ENCODE measurements around the gene SPTBN2.
"Not testable (repeated sequence)": the region's sequence is repeated elsewhere in the genome, so short reads cannot be mapped to it uniquely, and the experiment has no call there.

Gene SPTBN2

DNA sequence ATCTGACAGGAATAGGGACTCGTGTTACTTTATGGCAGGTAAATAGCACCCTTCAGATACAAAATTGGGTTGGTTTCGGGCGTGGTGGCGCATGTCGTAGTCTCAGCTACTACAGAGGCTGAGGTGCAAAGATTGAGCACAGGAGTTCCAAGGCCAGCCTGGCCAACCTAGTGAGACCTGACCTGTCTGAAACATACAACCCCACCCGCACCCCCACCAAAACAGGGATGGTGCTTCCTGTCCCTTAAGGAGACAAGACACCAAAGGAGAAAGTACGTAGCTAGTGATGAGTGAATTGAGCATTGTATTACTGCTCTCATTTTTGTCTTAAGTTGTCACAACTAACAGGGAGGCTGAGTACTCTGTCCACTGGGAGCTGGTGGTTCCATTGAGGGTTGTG lies 76.4 kb downstream of the SPTBN2 start:
- in situ Hi-C loops (cut with HindIII; ENCODE audit: low pct_ligation_motif_present, low sequenced_read_pairs), result no loop called here
- no peak for DNase-seq
- H3K4me3 ChIP-seq (ENCODE audit: low read depth, low read length), result no peak overlapping the region
- H3K36me3 ChIP-seq (replicated peaks), result peaks cover 13% of the 10 kb centered on the region
- H3K27ac ChIP-seq, result no peak overlapping the region
- H3K27me3 ChIP-seq (replicated peaks), result no peaks in the 10 kb centered on the region
- TF ChIP-seq CTCF (IDR thresholded peaks at IDR 0.05; ENCODE audit: low read depth, low read length, missing control alignments), result no peak

DNA sequence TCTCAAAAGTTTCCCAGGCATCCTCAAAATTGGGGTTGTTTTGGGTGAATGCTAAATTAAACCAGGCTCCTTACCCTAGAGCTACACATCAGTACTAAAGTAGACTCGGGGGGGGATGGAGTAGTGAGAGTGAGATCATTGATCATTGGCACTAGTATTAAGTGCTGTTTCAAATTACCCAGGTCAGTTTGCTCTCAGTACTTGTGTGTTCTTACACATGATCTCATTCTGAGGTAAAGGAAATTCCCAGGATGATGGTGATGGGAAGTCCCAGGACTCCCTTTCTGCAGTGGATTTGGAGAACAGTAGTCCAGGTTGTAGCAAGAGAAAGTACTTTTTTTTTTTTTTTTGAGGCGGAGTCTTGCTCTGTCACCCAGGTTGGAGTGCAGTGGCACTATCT lies 78.0 kb downstream of the SPTBN2 start:
- Histone ChIP-seq H3K27me3 (replicated peaks) (no peaks in the 10 kb centered on the region), H3K36me3 (replicated peaks) (peaks cover 26% of the 10 kb centered on the region), H3K4me3 (ENCODE audit: low read depth, low read length) (no peak overlapping the region), H3K27ac (no peak overlapping the region)
- no peak for TF ChIP-seq CTCF (IDR thresholded peaks at IDR 0.05; ENCODE audit: low read depth, low read length, missing control alignments)
- DNase-seq, result no peak
- in situ Hi-C loops (cut with HindIII; ENCODE audit: low pct_ligation_motif_present, low sequenced_read_pairs), result no loop called here

DNA sequence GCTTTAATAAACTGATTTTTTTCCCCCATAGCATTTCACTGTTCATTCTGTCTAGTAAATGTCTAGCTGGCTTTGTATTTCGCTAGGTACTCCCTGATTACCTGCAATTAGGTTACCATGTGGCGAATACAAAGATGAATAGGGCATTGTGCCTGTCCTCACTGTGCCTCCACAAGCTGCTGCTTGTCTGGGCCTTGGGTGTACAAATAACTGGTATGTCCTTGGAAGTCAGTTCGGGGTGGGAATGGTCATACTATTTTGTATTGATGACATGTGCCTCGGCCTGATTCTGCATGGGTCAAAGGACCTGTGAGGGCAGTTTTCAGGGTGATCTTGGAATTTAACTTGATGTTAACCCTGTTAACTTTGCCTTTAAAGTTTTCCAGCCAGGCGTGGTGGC lies 79.1 kb downstream of the SPTBN2 start:
- Histone ChIP-seq H3K27me3 (replicated peaks) (no peaks in the 10 kb centered on the region), H3K27ac (no peak overlapping the region), H3K4me3 (ENCODE audit: low read depth, low read length) (no peak overlapping the region), H3K36me3 (replicated peaks) (peaks cover 37% of the 10 kb centered on the region)
- in situ Hi-C loops (cut with HindIII; ENCODE audit: low pct_ligation_motif_present, low sequenced_read_pairs), result no loop called here
- TF ChIP-seq CTCF (IDR thresholded peaks at IDR 0.05; ENCODE audit: low read depth, low read length, missing control alignments), result no peak
- DNase-seq, result no peak

GRCh38 chr11:66646828-66647227 lies 82.2 kb downstream of the SPTBN2 start:
- no peak for DNase-seq
- H3K27me3 ChIP-seq (replicated peaks), result no peaks in the 10 kb centered on the region
- H3K4me3 ChIP-seq (ENCODE audit: low read depth, low read length), result no peak overlapping the region
- peaks cover 54% of the 10 kb centered on the region for H3K36me3 ChIP-seq (replicated peaks)
- in situ Hi-C loops (cut with HindIII; ENCODE audit: low pct_ligation_motif_present, low sequenced_read_pairs), result no loop called here
- TF ChIP-seq CTCF (IDR thresholded peaks at IDR 0.05; ENCODE audit: low read depth, low read length, missing control alignments), result no peak
- no peak overlapping the region for H3K27ac ChIP-seq

DNA sequence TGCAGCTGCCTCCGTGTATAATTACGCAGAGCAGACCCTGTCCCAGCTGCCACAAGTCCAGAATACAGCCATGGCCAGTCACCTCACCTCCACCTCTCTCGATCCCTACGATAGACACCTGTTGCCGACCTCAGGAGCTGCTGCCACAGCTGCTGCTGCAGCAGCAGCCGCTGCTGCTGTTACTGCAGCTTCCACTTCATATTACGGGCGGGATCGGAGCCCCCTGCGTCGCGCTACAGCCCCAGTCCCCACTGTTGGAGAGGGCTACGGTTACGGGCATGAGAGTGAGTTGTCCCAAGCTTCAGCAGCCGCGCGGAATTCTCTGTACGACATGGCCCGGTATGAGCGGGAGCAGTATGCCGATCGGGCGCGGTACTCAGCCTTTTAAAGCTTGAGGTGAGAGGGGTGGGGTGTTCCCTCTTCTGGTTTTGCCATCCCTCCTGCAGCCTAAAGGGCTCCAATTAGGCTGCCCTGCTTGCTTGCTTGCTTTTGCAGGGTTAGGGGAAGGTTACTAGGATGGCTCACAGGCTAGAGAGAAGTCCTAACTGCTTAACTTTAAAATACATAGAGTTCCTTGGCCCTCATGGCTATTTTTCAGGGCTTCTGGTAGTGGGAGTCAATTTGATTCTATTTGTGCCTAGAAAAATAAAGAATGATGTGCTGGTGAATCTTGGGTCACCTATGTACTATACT lies 85.1 kb downstream of the SPTBN2 start:
- Histone ChIP-seq H3K36me3 (replicated peaks) (peaks cover 68% of the 10 kb centered on the region), H3K27me3 (replicated peaks) (no peaks in the 10 kb centered on the region)
- no peak for TF ChIP-seq CTCF (IDR thresholded peaks at IDR 0.05; ENCODE audit: low read depth, low read length, missing control alignments)

DNA sequence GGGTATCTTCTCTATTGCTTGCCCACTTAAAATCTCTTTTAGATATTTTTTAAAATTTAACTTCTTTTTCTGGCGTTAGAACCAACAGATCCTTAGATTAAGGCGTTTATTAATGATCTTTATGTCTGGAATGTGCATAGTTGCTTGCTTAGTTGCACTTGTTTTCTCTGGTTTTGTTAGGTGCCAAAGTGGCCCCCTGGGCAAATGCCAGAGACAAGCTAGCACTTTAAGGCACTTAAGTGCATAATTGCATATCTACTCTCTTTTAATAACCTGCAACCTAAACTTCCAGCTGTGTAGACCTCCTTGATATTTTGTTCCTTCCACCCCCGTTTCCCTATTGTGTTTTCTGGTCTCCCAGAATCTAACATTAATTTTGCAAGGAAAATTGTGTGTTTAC lies 87.2 kb downstream of the SPTBN2 start:
- no peak for TF ChIP-seq CTCF (IDR thresholded peaks at IDR 0.05; ENCODE audit: low read depth, low read length, missing control alignments)
- H3K27me3 ChIP-seq (replicated peaks), result no peaks in the 10 kb centered on the region
- peaks cover 60% of the 10 kb centered on the region for H3K36me3 ChIP-seq (replicated peaks)
- DNase-seq, result no peak
- peak overlapping the region; percentile 98 for H3K4me3 ChIP-seq (ENCODE audit: low read depth, low read length)
- no peak overlapping the region for H3K27ac ChIP-seq
- in situ Hi-C loops (cut with HindIII; ENCODE audit: low pct_ligation_motif_present, low sequenced_read_pairs), result no loop called here

More for the DNA sequence above, 85.1 kb downstream of the SPTBN2 start:
- DNase-seq, result no peak
- no peak overlapping the region for H3K27ac ChIP-seq
- in situ Hi-C loops (cut with HindIII; ENCODE audit: low pct_ligation_motif_present, low sequenced_read_pairs), result no loop called here
- no peak overlapping the region for H3K4me3 ChIP-seq (ENCODE audit: low read depth, low read length)

DNA sequence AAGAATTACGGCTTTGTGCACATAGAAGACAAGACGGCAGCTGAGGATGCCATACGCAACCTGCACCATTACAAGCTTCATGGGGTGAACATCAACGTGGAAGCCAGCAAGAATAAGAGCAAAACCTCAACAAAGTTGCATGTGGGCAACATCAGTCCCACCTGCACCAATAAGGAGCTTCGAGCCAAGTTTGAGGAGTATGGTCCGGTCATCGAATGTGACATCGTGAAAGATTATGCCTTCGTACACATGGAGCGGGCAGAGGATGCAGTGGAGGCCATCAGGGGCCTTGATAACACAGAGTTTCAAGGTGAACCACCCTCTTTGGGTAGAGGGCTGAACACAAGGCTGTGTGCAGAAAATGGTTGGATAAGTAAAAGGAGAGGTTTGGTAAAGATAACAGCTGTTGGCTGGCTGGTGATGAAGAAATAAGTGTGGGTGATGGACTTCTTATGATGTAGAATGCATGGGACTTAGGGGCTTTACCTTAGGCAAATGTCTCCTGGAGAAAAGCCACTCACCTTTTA lies 89.1 kb downstream of the SPTBN2 start:
- in situ Hi-C loops (cut with HindIII; ENCODE audit: low pct_ligation_motif_present, low sequenced_read_pairs); DNase-seq; H3K27me3 ChIP-seq (replicated peaks); H3K27ac ChIP-seq: not testable (repeated sequence)
- Histone ChIP-seq H3K36me3 (replicated peaks) (peaks cover 40% of the 10 kb centered on the region), H3K4me3 (ENCODE audit: low read depth, low read length) (peak overlapping the region; percentile 98)
